ENCODE data around the gene ATIC.
A peak's percentile ranks its signal among the peaks of the same experiment; 100 is the strongest.

The ATIC gene

DNA sequence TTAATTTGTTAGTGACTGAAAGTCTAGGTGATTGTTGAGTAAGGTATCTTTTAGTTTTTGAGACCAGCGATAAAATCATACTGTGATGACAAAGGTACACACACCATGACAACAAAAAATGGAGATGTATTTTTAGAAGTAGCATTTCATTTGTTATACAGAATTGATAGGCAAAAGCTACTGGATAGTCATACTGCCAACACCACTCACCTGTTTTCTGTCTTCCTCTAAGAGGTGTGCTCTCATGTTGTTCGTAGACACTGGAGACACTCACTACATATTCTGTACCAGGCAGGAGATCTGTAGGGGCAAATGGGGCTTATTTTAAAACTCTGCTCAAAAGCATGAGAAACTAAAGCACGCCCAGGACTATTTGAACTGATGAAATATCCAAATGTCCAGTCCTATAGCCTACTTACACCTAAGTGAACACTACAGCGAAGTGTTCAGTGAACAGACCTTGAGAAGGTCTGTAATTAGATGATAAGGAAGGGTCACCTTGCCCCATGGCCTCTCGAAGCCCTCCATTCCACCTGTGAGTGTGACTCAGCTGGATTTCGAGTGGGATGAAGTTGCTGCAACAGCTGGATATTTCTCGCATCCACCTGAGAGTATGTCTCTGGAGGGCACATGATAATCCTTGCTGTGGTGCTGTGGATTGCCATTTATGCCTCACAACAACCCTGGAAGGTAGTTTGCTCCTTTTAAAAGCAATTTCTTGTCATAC lies 76.3 kb downstream of the ATIC start:
- Histone ChIP-seq H3K27me3 (ENCODE audit: insufficient read depth, low read length) (no peaks in the 10 kb centered on the region), H3K36me3 (ENCODE audit: insufficient read depth, low read length) (peaks cover 73% of the 10 kb centered on the region), H2AFZ (ENCODE audit: low read length, unreplicated experiment) (no peak overlapping the region), H3K4me3 (ENCODE audit: low read depth, low read length) (no peak overlapping the region), H3K79me2 (ENCODE audit: control insufficient read depth, insufficient read depth, low read length, unreplicated experiment) (peaks cover 31% of the 10 kb centered on the region), H3K27ac (ENCODE audit: low read depth, low read length) (peak overlapping the region; percentile 33), H3K4me1 (ENCODE audit: control insufficient read depth, insufficient read depth, low read length, unreplicated experiment) (no peaks in the 10 kb centered on the region)

DNA sequence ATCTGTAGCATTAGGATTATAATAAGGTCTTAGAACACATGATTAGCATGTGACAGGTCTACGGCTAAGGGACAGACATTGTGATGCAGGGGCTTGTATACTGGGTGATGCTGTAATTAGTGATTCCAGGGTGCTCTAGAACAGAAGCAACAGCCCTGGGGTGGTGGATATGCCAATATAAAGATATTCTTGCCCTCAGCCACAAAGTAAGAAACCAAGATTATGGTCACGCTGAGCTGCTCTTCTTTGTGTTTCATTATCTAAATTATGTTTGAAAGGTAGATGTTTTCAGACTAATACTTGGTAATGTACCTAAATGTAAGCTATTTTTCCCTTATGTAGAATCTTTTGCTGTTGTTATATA lies 78.7 kb downstream of the ATIC start:
- Histone ChIP-seq H3K36me3 (ENCODE audit: insufficient read depth, low read length) (peaks cover 78% of the 10 kb centered on the region), H3K79me2 (ENCODE audit: control insufficient read depth, insufficient read depth, low read length, unreplicated experiment) (peaks cover 37% of the 10 kb centered on the region), H3K27me3 (ENCODE audit: insufficient read depth, low read length) (no peaks in the 10 kb centered on the region), H3K27ac (ENCODE audit: low read depth, low read length) (peak overlapping the region; percentile 13; the same call in 1 of the 2 replicates), H3K4me3 (ENCODE audit: low read depth, low read length) (no peak overlapping the region), H2AFZ (ENCODE audit: low read length, unreplicated experiment) (no peak overlapping the region), H3K4me1 (ENCODE audit: control insufficient read depth, insufficient read depth, low read length, unreplicated experiment) (peaks cover 10% of the 10 kb centered on the region)

DNA sequence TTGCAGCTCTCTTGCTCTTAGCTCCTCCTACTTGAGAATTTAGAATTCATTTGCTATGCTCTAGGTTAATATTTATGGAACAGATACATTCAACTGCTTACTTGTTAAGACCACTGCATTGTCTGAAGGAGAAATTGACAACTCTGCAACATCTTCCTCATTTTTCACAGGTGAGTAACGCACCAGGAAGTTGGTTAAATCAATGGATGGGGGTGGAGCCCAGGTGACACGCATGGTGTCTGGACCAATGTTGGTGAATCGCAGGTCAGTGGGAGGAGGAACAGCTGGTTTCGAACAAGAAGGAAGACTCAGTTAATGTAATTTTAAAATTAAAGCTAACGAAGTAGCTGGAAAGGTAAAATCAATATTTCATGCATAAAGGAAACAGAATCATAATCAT lies 79.7 kb downstream of the ATIC start:
- Histone ChIP-seq H2AFZ (ENCODE audit: low read length, unreplicated experiment) (no peak overlapping the region), H3K4me3 (ENCODE audit: low read depth, low read length) (no peak overlapping the region), H3K79me2 (ENCODE audit: control insufficient read depth, insufficient read depth, low read length, unreplicated experiment) (peaks cover 39% of the 10 kb centered on the region), H3K4me1 (ENCODE audit: control insufficient read depth, insufficient read depth, low read length, unreplicated experiment) (peaks cover 12% of the 10 kb centered on the region), H3K36me3 (ENCODE audit: insufficient read depth, low read length) (peaks cover 79% of the 10 kb centered on the region), H3K27me3 (ENCODE audit: insufficient read depth, low read length) (no peaks in the 10 kb centered on the region), H3K27ac (ENCODE audit: low read depth, low read length) (peak overlapping the region; percentile 13)

DNA sequence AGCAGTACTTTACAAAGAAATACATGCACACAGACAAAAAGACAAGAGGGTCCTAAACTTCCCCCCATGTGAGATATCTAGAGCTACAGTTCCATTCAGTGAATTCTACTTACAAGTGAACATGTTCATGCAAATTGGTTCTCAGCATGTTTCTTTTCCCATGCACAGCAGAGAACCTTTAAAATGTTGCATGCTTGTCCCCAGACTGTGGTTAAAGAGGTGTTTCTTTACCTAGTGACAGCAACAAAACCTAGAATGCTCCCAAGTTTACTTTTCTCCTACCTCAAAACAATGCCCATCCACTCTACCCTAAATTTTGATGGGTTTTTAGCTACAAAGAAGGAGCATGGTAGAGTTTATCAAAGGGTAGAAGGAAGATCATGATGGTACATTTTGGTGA lies 80.3 kb downstream of the ATIC start:
- H3K36me3 ChIP-seq (ENCODE audit: insufficient read depth, low read length): peaks cover 78% of the 10 kb centered on the region
- H2AFZ ChIP-seq (ENCODE audit: low read length, unreplicated experiment): no peak overlapping the region
- H3K27ac ChIP-seq (ENCODE audit: low read depth, low read length): peak overlapping the region; percentile 28
- H3K27me3 ChIP-seq (ENCODE audit: insufficient read depth, low read length): no peaks in the 10 kb centered on the region
- H3K79me2 ChIP-seq (ENCODE audit: control insufficient read depth, insufficient read depth, low read length, unreplicated experiment): peaks cover 37% of the 10 kb centered on the region
- peaks cover 18% of the 10 kb centered on the region for H3K4me1 ChIP-seq (ENCODE audit: control insufficient read depth, insufficient read depth, low read length, unreplicated experiment)
- no peak overlapping the region for H3K4me3 ChIP-seq (ENCODE audit: low read depth, low read length)

- Histone ChIP-seq H3K27me3 (ENCODE audit: insufficient read depth, low read length) (no peaks in the 10 kb centered on the region), H2AFZ (ENCODE audit: low read length, unreplicated experiment) (no peak overlapping the region), H3K4me3 (ENCODE audit: low read depth, low read length) (no peak overlapping the region), H3K27ac (ENCODE audit: low read depth, low read length) (peak overlapping the region; percentile 28), H3K36me3 (ENCODE audit: insufficient read depth, low read length) (peaks cover 78% of the 10 kb centered on the region), H3K79me2 (ENCODE audit: control insufficient read depth, insufficient read depth, low read length, unreplicated experiment) (peaks cover 42% of the 10 kb centered on the region), H3K4me1 (ENCODE audit: control insufficient read depth, insufficient read depth, low read length, unreplicated experiment) (peaks cover 25% of the 10 kb centered on the region)
Measured at GRCh38 chr2:215392687-215393270, 80.9 kb downstream of the ATIC start.

DNA sequence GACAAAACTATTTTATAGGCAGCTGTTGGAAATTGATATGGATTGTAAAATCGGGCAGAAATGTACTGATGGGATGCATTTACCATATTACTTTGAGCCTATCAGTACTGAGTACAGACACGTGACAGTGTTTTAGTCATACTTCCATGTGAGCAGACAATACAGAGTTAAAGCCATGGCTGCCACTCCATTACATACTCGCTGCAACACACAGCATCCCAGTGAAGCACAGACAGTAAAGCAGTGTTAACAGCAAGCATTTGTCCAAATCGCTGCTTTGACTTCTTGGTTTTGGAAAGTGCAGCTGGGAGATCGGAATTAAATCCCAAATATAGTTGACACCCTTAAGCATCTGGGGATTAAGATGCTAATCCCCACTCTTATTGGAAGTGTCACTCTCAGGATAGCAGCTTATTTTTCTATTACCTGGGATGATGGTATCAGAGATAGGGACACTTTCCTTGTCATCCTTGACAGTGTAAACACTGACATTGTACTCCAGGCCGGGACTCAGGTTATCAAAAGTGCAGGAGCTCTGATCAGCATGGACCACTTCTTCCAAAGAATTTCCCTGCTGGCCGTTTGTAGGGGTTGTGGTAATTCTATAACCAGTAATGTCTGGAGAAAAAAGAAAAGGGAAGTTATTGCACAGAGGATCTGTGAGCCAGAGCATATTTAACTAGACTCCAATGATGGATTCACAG lies 82.4 kb downstream of the ATIC start:
- peaks cover 39% of the 10 kb centered on the region for H3K4me1 ChIP-seq (ENCODE audit: control insufficient read depth, insufficient read depth, low read length, unreplicated experiment)
- peak overlapping the region; percentile 69 for H3K27ac ChIP-seq (ENCODE audit: low read depth, low read length)
- peaks cover 46% of the 10 kb centered on the region for H3K79me2 ChIP-seq (ENCODE audit: control insufficient read depth, insufficient read depth, low read length, unreplicated experiment)
- H3K27me3 ChIP-seq (ENCODE audit: insufficient read depth, low read length): no peaks in the 10 kb centered on the region
- H3K4me3 ChIP-seq (ENCODE audit: low read depth, low read length): no peak overlapping the region
- H3K36me3 ChIP-seq (ENCODE audit: insufficient read depth, low read length): peaks cover 84% of the 10 kb centered on the region
- H2AFZ ChIP-seq (ENCODE audit: low read length, unreplicated experiment): no peak overlapping the region

DNA sequence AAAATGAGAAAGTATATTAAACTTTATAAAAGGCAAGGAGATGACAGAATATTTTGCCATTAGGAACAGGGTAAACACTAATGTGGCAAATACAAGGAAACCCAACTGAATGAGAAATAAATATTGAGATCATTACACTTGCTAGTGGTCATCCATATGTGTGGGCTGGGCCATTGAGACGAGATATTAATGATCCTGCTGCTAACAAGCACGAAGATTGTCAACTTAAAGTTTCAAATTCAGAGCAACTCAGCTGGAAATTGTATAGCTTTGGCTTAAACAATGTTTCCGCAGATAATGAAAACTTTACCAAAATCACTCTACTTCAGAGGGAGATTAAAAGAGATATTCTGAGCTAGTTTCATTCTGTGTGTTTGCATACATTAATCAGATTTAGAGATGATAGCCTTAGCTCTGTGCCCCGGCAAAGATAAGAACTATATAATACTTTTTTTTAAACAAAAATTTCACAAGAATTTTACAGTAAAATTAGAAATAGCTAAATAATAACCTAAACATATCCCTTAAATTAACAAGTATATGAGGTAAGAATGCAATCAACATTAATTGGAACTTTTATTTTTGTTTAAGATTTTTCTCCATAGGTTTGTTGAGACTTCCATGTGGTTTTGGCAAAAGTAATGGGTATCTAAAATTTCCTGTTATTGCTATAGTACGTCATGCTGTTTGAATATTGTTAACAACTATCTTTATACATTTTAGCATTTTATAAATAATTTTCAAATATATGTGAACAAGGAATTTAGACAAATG lies 84.0 kb downstream of the ATIC start:
- Histone ChIP-seq H2AFZ (ENCODE audit: low read length, unreplicated experiment) (no peak overlapping the region), H3K79me2 (ENCODE audit: control insufficient read depth, insufficient read depth, low read length, unreplicated experiment) (peaks cover 41% of the 10 kb centered on the region), H3K36me3 (ENCODE audit: insufficient read depth, low read length) (peaks cover 86% of the 10 kb centered on the region), H3K27ac (ENCODE audit: low read depth, low read length) (peak overlapping the region; percentile 69), H3K27me3 (ENCODE audit: insufficient read depth, low read length) (no peaks in the 10 kb centered on the region), H3K4me1 (ENCODE audit: control insufficient read depth, insufficient read depth, low read length, unreplicated experiment) (peaks cover 48% of the 10 kb centered on the region), H3K4me3 (ENCODE audit: low read depth, low read length) (no peak overlapping the region)

- H3K36me3 ChIP-seq (ENCODE audit: insufficient read depth, low read length): peaks cover 79% of the 10 kb centered on the region
- no peaks in the 10 kb centered on the region for H3K27me3 ChIP-seq (ENCODE audit: insufficient read depth, low read length)
- peak overlapping the region; percentile 69 for H3K27ac ChIP-seq (ENCODE audit: low read depth, low read length)
Measured at GRCh38 chr2:215396595-215397313, 84.9 kb downstream of the ATIC start.

DNA sequence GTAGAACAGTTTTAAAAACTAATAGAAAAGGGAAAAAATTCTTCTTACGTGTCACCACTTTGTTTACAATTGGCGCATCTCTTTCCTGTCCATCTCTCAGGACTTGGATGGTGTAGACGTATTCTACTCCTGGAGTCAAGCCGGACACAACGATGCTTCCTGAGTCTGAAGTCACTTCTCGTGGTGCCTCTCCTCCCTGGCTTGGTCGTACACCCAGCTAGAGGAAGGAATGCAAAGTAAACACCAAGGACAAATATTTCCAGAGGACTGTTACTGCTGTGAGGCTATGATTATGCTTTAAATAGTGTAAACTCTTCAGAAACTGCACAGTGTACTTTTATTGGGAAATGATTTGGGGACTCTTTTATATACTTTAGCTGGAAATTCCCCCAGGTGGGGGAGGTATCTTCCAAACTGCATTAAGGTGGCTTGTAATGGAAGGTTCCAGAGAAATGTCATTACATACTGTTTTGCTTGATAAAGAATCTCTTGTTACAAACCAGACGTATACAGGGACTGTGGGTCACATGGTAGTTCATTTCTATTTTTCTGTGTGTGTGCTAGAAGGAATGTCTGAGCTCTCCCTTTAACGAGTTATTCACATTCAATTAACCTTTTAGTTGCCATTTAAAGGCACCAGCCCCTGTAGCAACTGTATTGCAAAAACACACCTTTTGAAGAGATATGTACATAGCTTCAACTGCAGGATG lies 85.9 kb downstream of the ATIC start:
- peaks cover 76% of the 10 kb centered on the region for H3K36me3 ChIP-seq (ENCODE audit: insufficient read depth, low read length)
- 0 out of 2 replicates have a peak overlapping the region, but pooled peaks have one; percentile 3 for H3K4me3 ChIP-seq (ENCODE audit: low read depth, low read length)
- peak overlapping the region; percentile 69 for H3K27ac ChIP-seq (ENCODE audit: low read depth, low read length)
- H3K4me1 ChIP-seq (ENCODE audit: control insufficient read depth, insufficient read depth, low read length, unreplicated experiment): peaks cover 65% of the 10 kb centered on the region
- H3K27me3 ChIP-seq (ENCODE audit: insufficient read depth, low read length): no peaks in the 10 kb centered on the region
- H2AFZ ChIP-seq (ENCODE audit: low read length, unreplicated experiment): no peak overlapping the region
- peaks cover 37% of the 10 kb centered on the region for H3K79me2 ChIP-seq (ENCODE audit: control insufficient read depth, insufficient read depth, low read length, unreplicated experiment)

More at GRCh38 chr2:215396595-215397313, 84.9 kb downstream of the ATIC start:
- no peak overlapping the region for H2AFZ ChIP-seq (ENCODE audit: low read length, unreplicated experiment)
- peaks cover 41% of the 10 kb centered on the region for H3K79me2 ChIP-seq (ENCODE audit: control insufficient read depth, insufficient read depth, low read length, unreplicated experiment)
- no peak overlapping the region for H3K4me3 ChIP-seq (ENCODE audit: low read depth, low read length)
- H3K4me1 ChIP-seq (ENCODE audit: control insufficient read depth, insufficient read depth, low read length, unreplicated experiment): peaks cover 55% of the 10 kb centered on the region
